ENCODE measurements around the gene PKM.

Gene PKM

DNA sequence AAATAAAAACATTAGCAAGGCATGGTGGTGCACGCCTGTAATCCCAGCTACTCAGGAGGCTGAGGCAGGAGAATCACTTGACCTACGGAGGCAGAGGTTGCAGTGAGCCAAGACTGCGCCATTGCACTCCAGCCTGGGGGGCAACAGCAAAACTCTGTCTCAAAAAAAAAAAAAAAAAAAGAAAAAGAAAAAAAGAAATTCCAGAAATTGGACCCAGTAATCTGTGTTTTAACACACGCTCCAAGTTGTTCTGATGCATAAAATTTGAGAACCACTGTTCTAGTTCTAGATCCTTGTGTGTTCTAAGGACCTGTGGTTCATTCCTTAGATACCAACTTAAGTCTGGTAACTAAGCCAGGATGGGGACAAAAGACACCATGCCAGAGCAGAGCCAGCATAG, 38.7 kb upstream of the PKM start:
- Histone ChIP-seq H3K27me3 (replicated peaks; ENCODE audit: control insufficient read depth, insufficient read depth, low read length, poor library complexity, severe bottlenecking) (no peaks in the 10 kb centered on the region), H3K36me3 (ENCODE audit: control insufficient read depth, insufficient read depth, low read length) (peaks cover 34% of the 10 kb centered on the region), H3K27ac (ENCODE audit: insufficient read depth, low read length, poor library complexity, severe bottlenecking) (no peak overlapping the region), H3K9me3 (ENCODE audit: control insufficient read depth, low read length) (no peaks in the 10 kb centered on the region), H3K4me1 (ENCODE audit: control insufficient read depth, insufficient read depth, low read length, poor library complexity, severe bottlenecking) (peaks cover 17% of the 10 kb centered on the region), H3K4me3 (ENCODE audit: insufficient read depth, low read depth, low read length, poor library complexity, severe bottlenecking) (no peak overlapping the region)
- no peak for DNase-seq

DNA sequence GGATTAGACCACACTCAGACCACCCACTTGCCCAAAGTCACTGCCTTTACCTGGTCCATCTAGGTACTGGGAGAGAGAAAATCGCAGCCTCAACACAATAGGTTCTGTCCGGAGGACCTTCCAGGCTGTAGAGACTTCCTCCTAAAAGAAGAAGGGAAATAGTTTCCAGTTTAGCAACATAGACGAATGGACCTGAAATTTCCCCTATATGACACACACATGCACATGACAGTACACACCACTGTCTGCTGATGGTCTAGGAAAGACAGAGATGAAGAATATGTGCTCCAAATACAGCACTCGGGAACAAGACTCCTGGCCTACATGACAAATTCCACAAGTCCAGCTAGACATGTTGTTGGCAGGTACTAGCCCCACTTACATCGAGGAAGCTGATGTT, 34.0 kb upstream of the PKM start:
- no peak overlapping the region for H3K27ac ChIP-seq (ENCODE audit: insufficient read depth, low read length, poor library complexity, severe bottlenecking)
- no peak for DNase-seq
- peaks cover 75% of the 10 kb centered on the region for H3K36me3 ChIP-seq (ENCODE audit: control insufficient read depth, insufficient read depth, low read length)
- no peaks in the 10 kb centered on the region for H3K4me1 ChIP-seq (ENCODE audit: control insufficient read depth, insufficient read depth, low read length, poor library complexity, severe bottlenecking)
- no peaks in the 10 kb centered on the region for H3K27me3 ChIP-seq (replicated peaks; ENCODE audit: control insufficient read depth, insufficient read depth, low read length, poor library complexity, severe bottlenecking)
- H3K4me3 ChIP-seq (ENCODE audit: insufficient read depth, low read depth, low read length, poor library complexity, severe bottlenecking) = no peak overlapping the region
- no peaks in the 10 kb centered on the region for H3K9me3 ChIP-seq (ENCODE audit: control insufficient read depth, low read length)

DNA sequence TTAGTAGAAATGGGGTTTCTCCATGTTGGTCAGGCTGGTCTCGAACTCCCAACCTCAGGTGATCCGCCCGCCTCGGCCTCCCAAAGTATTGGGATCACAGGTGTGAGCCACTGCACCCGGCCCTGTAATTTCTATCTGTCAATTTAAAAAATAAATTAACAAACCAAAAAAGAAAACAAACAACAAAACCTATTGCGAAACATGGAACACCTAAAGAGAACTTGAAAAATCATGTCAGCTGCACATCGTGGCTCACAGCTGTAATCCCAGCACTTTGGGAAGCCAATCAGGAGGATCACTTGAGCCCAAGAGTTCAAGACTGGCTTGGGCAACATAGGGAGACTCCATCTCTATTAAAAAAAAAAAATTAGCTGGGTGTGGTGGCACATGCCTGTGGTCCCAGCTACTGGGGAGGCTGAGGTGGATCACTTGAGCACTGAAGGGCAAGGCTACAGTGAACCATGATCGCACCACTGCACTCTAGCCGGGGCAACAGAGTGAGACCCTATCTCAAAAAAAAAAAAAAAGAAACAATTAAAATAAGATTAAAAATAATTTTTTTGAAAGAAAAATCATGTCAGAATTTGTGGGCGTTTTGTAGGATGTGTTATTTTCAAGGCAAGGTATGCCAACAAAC, 21.8 kb upstream of the PKM start:
- no peaks in the 10 kb centered on the region for H3K27me3 ChIP-seq (replicated peaks; ENCODE audit: control insufficient read depth, insufficient read depth, low read length, poor library complexity, severe bottlenecking)
- no peaks in the 10 kb centered on the region for H3K4me1 ChIP-seq (ENCODE audit: control insufficient read depth, insufficient read depth, low read length, poor library complexity, severe bottlenecking)
- DNase-seq = no peak
- H3K36me3 ChIP-seq (ENCODE audit: control insufficient read depth, insufficient read depth, low read length) = peaks cover 82% of the 10 kb centered on the region
- no peaks in the 10 kb centered on the region for H3K9me3 ChIP-seq (ENCODE audit: control insufficient read depth, low read length)
- no peak overlapping the region for H3K4me3 ChIP-seq (ENCODE audit: insufficient read depth, low read depth, low read length, poor library complexity, severe bottlenecking)
- no peak overlapping the region for H3K27ac ChIP-seq (ENCODE audit: insufficient read depth, low read length, poor library complexity, severe bottlenecking)

DNA sequence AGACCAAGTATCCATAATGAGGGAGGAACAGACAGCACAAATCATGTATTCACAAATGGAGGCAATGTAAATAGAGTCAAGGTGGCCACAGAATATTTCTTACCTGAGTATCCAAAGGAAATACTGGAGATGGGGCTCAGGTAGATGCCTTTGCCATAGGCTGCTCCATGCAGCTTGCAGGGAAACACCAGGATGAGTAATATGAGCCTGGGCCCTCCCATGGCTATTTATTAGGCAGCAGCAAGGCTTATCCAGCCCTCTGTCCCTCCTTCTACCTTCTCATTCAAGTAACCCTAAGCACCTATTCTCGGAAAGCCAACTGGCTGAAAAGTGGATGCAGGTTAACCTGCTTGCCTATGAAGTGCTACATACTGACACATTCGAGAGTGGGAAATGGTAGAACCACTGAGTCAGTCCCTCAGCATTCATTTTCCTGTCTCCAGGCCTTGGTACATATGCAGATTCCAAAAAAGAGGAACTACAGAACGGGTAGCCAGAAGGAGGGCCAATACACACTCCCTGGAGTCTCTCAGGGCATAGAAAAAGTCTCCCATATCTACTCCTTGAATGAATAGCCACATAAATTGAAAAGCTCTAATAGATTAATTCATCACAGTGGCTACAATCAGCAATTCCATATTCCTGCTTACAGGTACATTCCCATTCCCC, 18.3 kb upstream of the PKM start:
- Histone ChIP-seq H3K4me1 (ENCODE audit: control insufficient read depth, insufficient read depth, low read length, poor library complexity, severe bottlenecking) (no peaks in the 10 kb centered on the region), H3K27ac (ENCODE audit: insufficient read depth, low read length, poor library complexity, severe bottlenecking) (no peak overlapping the region), H3K27me3 (replicated peaks; ENCODE audit: control insufficient read depth, insufficient read depth, low read length, poor library complexity, severe bottlenecking) (no peaks in the 10 kb centered on the region), H3K36me3 (ENCODE audit: control insufficient read depth, insufficient read depth, low read length) (peaks cover 51% of the 10 kb centered on the region), H3K9me3 (ENCODE audit: control insufficient read depth, low read length) (no peaks in the 10 kb centered on the region), H3K4me3 (ENCODE audit: insufficient read depth, low read depth, low read length, poor library complexity, severe bottlenecking) (no peak overlapping the region)
- no peak for DNase-seq

DNA sequence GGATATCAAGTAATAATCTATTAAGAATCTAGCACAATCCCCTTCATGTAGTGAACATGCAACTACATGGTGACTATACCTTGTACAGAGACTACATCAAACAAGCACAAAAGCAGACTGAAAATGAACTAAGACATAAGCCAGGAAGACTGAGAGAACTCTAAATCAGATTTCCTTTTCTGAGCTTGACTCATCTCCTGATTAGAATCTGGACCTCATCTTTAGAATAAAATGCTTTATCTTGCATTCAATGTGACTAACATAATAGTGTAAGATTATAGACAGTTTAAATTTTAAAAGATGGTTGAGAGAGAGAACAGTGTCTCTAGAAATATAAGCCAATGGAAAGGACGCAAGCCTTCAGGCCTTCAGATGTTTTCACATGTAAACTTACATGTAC, 17.5 kb upstream of the PKM start:
- Histone ChIP-seq H3K9me3 (ENCODE audit: control insufficient read depth, low read length) (no peaks in the 10 kb centered on the region), H3K36me3 (ENCODE audit: control insufficient read depth, insufficient read depth, low read length) (peaks cover 43% of the 10 kb centered on the region), H3K4me1 (ENCODE audit: control insufficient read depth, insufficient read depth, low read length, poor library complexity, severe bottlenecking) (no peaks in the 10 kb centered on the region), H3K27ac (ENCODE audit: insufficient read depth, low read length, poor library complexity, severe bottlenecking) (no peak overlapping the region), H3K4me3 (ENCODE audit: insufficient read depth, low read depth, low read length, poor library complexity, severe bottlenecking) (no peak overlapping the region), H3K27me3 (replicated peaks; ENCODE audit: control insufficient read depth, insufficient read depth, low read length, poor library complexity, severe bottlenecking) (no peaks in the 10 kb centered on the region)
- DNase-seq = no peak

DNA sequence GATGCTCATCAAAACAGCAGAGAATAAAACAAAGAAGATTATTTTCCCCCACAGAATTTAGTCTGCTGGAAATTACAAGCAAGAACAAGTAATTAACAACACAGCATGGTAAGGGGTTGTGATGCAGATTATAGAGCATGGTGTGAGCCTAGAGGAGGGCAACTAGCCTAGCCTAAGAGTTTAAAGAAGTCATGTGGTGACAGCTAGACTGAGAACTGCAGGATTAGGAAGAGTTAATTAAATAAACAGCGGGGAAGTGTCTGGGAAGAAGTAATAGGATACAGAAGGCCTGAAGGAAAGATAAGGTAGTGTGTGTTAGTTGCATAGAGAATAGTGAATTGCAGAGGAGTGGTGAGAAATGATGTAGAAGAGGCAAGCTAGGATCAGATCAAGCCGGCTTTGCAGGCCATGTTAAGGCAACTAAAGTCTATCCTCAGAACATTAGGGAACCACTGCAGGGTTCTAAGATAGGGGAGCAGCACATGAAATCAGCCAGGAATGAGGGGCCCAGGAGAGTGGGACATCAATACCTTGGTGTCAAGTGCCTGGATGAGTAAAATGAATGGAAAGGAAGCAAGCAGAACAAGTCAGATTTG, 11.9 kb upstream of the PKM start:
- no peak for DNase-seq
- H3K27me3 ChIP-seq (replicated peaks; ENCODE audit: control insufficient read depth, insufficient read depth, low read length, poor library complexity, severe bottlenecking) = no peaks in the 10 kb centered on the region
- H3K4me3 ChIP-seq (ENCODE audit: insufficient read depth, low read depth, low read length, poor library complexity, severe bottlenecking) = no peak overlapping the region
- no peaks in the 10 kb centered on the region for H3K9me3 ChIP-seq (ENCODE audit: control insufficient read depth, low read length)
- H3K27ac ChIP-seq (ENCODE audit: insufficient read depth, low read length, poor library complexity, severe bottlenecking) = no peak overlapping the region
- H3K4me1 ChIP-seq (ENCODE audit: control insufficient read depth, insufficient read depth, low read length, poor library complexity, severe bottlenecking) = no peaks in the 10 kb centered on the region
- H3K36me3 ChIP-seq (ENCODE audit: control insufficient read depth, insufficient read depth, low read length) = peaks cover 30% of the 10 kb centered on the region

DNA sequence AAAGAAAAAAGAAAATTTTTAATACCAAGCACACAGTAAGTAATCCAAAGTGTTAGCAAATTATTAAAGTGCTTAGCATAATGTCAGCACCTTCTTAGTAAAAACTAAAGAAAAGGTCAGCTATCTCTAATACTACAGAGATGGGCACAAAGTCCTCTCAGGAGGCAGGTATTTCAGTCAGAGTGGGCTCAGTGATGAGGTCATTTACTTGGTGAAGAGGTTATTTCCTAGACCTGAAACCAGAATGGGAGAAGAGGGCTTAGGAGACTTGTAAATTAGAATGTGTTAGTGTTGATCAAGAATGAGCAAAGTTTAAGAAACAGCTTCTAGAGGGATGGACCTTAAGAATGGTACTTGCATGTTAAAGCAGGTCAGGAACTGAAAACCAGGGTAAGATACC, 8.7 kb upstream of the PKM start:
- H3K4me3 ChIP-seq (ENCODE audit: insufficient read depth, low read depth, low read length, poor library complexity, severe bottlenecking) = no peak overlapping the region
- DNase-seq = no peak
- H3K4me1 ChIP-seq (ENCODE audit: control insufficient read depth, insufficient read depth, low read length, poor library complexity, severe bottlenecking) = peaks cover 15% of the 10 kb centered on the region
- H3K9me3 ChIP-seq (ENCODE audit: control insufficient read depth, low read length) = no peaks in the 10 kb centered on the region
- no peak overlapping the region for H3K27ac ChIP-seq (ENCODE audit: insufficient read depth, low read length, poor library complexity, severe bottlenecking)
- H3K27me3 ChIP-seq (replicated peaks; ENCODE audit: control insufficient read depth, insufficient read depth, low read length, poor library complexity, severe bottlenecking) = no peaks in the 10 kb centered on the region
- H3K36me3 ChIP-seq (ENCODE audit: control insufficient read depth, insufficient read depth, low read length) = peaks cover 30% of the 10 kb centered on the region

DNA sequence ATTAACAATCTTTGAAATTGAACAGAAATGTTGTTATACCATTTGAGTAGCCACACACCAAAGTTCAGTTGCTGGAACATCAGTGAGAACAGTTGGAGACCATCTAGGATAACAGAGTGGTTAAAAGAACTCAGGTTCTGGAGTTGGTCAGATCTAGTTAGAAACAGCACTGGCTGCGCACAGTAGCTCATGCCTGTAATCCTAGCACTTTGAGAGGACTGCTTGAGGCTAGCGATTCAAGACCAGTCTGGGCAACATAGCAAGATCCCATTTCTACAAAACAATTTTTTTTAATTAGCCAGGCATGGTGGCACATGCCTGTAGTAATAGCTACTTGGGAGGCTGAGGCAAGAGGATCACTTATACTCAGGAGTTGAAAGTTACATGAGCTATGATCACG, 7.6 kb upstream of the PKM start:
- Histone ChIP-seq H3K27ac (ENCODE audit: insufficient read depth, low read length, poor library complexity, severe bottlenecking) (no peak overlapping the region), H3K9me3 (ENCODE audit: control insufficient read depth, low read length) (no peaks in the 10 kb centered on the region)

DNA sequence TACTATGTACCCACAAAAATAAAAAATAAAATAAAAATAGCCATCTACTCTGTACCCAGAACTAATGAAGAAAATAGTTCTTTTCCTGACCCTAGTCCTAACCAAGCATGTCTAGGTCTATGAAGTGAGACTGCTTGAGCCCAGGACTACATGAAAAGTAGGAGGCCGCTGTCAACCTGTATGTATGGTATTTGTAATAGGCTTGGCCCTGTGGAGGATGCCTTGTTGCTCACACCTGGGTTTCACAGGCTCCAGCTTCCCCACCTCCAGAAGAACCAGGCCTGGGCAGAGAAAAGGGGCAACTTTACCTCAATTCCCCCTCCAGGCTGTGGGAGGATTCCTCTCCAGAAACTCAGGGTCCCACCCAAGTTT, 6.8 kb upstream of the PKM start:
- no peak for DNase-seq
- Histone ChIP-seq H3K4me1 (ENCODE audit: control insufficient read depth, insufficient read depth, low read length, poor library complexity, severe bottlenecking) (peaks cover 17% of the 10 kb centered on the region), H3K36me3 (ENCODE audit: control insufficient read depth, insufficient read depth, low read length) (peaks cover 28% of the 10 kb centered on the region), H3K4me3 (ENCODE audit: insufficient read depth, low read depth, low read length, poor library complexity, severe bottlenecking) (no peak overlapping the region), H3K27me3 (replicated peaks; ENCODE audit: control insufficient read depth, insufficient read depth, low read length, poor library complexity, severe bottlenecking) (no peaks in the 10 kb centered on the region), H3K27ac (ENCODE audit: insufficient read depth, low read length, poor library complexity, severe bottlenecking) (no peak overlapping the region), H3K9me3 (ENCODE audit: control insufficient read depth, low read length) (no peaks in the 10 kb centered on the region)

More for the DNA sequence above, 7.6 kb upstream of the PKM start:
- no peak for DNase-seq
- Histone ChIP-seq H3K4me3 (ENCODE audit: insufficient read depth, low read depth, low read length, poor library complexity, severe bottlenecking) (no peak overlapping the region), H3K27me3 (replicated peaks; ENCODE audit: control insufficient read depth, insufficient read depth, low read length, poor library complexity, severe bottlenecking) (no peaks in the 10 kb centered on the region), H3K36me3 (ENCODE audit: control insufficient read depth, insufficient read depth, low read length) (peaks cover 30% of the 10 kb centered on the region), H3K4me1 (ENCODE audit: control insufficient read depth, insufficient read depth, low read length, poor library complexity, severe bottlenecking) (peaks cover 15% of the 10 kb centered on the region)

DNA sequence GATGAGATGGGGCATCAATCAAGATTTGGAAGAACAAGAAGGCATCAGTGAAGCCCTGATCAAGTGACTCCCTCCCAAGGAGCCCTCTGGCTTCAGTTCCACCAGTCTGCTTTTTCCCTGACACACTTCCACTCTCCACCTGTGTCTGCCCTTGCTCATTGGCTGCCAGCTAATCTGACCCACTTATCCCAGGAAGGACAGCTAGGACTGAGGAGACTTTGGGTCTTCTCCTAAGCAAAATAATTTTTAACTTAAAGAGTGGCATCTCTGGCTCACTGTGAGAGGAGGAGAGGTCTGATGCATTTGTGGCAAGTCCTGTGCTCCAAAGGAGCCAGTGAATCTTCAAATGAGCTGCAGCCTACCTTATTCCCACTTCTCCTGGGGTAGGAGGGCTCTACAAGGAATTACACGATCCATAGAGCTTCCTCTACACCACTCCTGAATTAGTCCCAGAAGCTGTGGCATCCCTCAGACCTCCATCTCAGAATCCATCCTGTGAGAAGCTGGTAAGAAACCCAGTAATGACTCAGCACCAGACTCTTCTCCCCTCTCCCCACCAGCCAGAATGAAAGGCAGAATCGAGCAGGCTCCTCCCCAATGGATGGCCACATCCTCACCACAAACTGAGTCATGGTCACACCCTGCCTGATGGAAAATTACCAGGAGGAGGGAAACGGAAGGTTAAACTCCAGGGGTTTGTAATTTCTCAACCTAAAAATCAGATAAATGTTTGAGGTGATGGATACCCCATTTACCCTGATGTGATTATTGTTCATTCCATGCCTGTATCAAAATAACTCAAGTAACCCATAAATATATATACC, 6.3 kb upstream of the PKM start:
- Histone ChIP-seq H3K36me3 (ENCODE audit: control insufficient read depth, insufficient read depth, low read length) (peaks cover 22% of the 10 kb centered on the region), H3K27ac (ENCODE audit: insufficient read depth, low read length, poor library complexity, severe bottlenecking) (no peak overlapping the region), H3K27me3 (replicated peaks; ENCODE audit: control insufficient read depth, insufficient read depth, low read length, poor library complexity, severe bottlenecking) (no peaks in the 10 kb centered on the region), H3K4me3 (ENCODE audit: insufficient read depth, low read depth, low read length, poor library complexity, severe bottlenecking) (no peak overlapping the region), H3K4me1 (ENCODE audit: control insufficient read depth, insufficient read depth, low read length, poor library complexity, severe bottlenecking) (peaks cover 23% of the 10 kb centered on the region), H3K9me3 (ENCODE audit: control insufficient read depth, low read length) (no peaks in the 10 kb centered on the region)
- DNase-seq = peak; percentile 22 to 43 (median 30)
